Urinary bladder (tissue), 4 donors: ENCODE results near the gene CD58. TPM values are rescaled to one million over a fixed set of nuclear protein-coding genes. Genes with fewer than 3 reads are reported as not detected.
A peak's percentile ranks its signal among the peaks of the same experiment; 100 is the strongest.

Experiments
- DNase-seq: peaks from one replicate; pipeline ENCODE4 v3.0.0-alpha.2; 2015; ENCODE audit errors: extremely low spot score
- H3K27ac ChIP-seq: one replicate; pipeline ENCODE4 v1.5.1; 2013; ENCODE audit warnings: low read depth, mild to moderate bottlenecking, moderate library complexity
- H3K36me3 ChIP-seq: one replicate; pipeline ENCODE4 v1.6.1; 2013; ENCODE audit warnings: mild to moderate bottlenecking, moderate library complexity; ENCODE audit not compliant: insufficient read depth
- H3K4me1 ChIP-seq: one replicate; pipeline ENCODE4 v1.6.1; 2013; ENCODE audit warnings: mild to moderate bottlenecking, moderate library complexity; ENCODE audit not compliant: insufficient read depth
- H3K4me3 ChIP-seq: one replicate; pipeline ENCODE4 v1.5.1; 2013; ENCODE audit warnings: low read depth, low read length
- WGBS: extraction: QIAGEN DNeasy Blood & Tissue Kit; methylation state at CpG from one replicate; pipeline ENCODE4 v1.1.7; 2013; 5-methylcytosine and 5-hydroxymethylcytosine counted together
- polyA plus RNA-seq: library from polyadenylated mRNA; stranded (reverse); fragments of 200-250 nt; gene quantifications from one replicate; pipeline ENCODE4 v1.2.3, GENCODE V29; 2013
- total RNA-seq: library from RNA; depleted of rRNA; stranded (reverse); fragments of >200 nt; gene quantifications from one replicate; pipeline ENCODE4 v1.2.3, GENCODE V29; 2014
- donor health status: healthy with polysubstance abuse.
- donor health status: healthy.

The CD58 gene
- total and polyA plus RNA-seq, 2 donors = 22.6 to 36.3 TPM

DNA sequence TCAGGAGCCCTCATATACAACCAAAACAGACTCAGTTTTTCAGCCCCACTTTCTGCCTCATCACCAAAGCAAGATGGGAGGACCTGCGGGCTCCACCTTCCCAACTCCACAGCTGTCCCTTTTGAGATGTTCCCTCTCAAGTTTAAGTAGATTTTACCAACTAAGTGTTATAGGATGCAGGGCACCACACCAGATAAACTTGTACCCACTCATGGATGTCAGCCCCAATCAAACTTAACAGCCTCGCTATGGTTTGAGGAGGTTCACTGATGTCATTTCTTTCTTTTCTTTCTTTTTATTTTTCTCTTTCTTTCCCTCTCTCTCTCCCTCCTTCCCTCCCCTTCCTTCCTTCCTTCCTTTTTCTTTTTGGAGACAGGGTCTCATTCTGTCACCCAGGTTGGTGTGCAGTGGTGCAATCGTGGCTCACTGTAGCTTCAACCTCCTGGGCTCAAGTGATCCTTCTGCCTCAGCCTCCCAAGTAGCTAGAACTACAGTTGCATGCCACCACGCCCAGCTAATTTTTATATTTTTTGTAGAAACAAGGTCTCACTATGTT is 13.4 kb downstream of the CD58 start:
- 93% methylated on average over 4 of the region's 4 CpGs for WGBS
- Histone ChIP-seq H3K27ac (no peak overlapping the region), H3K4me3 (no peak overlapping the region), H3K36me3 (no peaks in the 10 kb centered on the region), H3K4me1 (peaks cover 2% of the 10 kb centered on the region)
- DNase-seq = no peak

DNA sequence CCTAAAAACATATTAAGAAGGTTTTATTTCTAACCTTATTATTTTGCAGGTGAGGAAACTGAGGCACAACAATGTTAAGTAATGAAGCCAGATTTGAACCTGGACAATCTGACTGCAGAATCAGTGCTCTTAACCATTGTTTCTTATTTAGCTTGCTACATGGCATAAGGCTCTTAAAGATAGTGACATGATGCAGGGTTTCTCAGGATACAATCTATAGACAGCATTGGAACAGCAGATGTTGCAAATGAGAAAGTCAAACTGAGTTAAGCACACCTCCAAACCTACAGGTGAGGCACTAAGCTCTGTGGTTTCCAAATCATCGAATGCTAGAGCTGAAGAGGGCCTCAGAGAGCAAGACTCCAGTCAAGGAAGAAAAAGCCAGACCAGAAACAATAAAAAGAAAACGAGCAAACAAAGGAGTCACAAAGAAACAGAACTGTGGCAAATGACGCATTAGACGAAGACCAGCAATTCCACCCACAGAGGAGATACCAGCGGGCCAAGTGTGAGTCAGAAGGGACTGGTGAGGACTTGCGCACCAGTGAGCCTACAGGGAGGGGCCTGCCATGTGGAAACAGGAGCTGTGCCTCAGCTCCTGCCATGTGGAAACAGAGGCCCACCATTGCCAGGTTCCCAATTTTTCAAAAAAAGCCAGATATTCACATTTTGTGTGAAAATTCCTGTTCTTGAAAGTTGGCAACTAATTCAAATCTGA is 14.4 kb downstream of the CD58 start:
- DNase-seq = no peak
- Histone ChIP-seq H3K27ac (peak overlapping the region; percentile 66), H3K4me1 (peaks cover 2% of the 10 kb centered on the region), H3K4me3 (no peak overlapping the region), H3K36me3 (no peaks in the 10 kb centered on the region)
- WGBS = 71% methylated on average over 6 of the region's 6 CpGs

DNA sequence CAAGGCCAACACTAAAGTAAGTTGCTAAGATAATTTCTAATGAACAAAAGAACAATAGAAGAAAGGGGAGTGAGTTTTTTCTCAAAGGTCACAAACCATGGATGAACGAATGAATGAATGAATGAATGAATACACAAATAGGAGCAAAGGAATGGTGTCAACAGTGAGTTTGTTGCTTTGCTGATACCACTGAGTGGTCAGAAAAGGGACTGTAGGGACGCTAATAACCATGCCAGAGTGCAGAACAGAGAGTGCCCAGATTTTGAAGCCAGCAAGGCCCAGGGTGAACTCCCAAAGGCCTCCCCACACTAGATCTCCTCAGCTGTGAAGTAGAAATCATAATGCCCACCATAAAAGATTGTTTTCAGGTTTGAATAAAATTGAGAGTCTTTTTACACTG is 15.9 kb downstream of the CD58 start:
- Histone ChIP-seq H3K4me1 (peaks cover 2% of the 10 kb centered on the region), H3K4me3 (no peak overlapping the region), H3K27ac (no peak overlapping the region), H3K36me3 (no peaks in the 10 kb centered on the region)
- WGBS = 90% methylated on average over 2 of the region's 2 CpGs
- DNase-seq = no peak

DNA sequence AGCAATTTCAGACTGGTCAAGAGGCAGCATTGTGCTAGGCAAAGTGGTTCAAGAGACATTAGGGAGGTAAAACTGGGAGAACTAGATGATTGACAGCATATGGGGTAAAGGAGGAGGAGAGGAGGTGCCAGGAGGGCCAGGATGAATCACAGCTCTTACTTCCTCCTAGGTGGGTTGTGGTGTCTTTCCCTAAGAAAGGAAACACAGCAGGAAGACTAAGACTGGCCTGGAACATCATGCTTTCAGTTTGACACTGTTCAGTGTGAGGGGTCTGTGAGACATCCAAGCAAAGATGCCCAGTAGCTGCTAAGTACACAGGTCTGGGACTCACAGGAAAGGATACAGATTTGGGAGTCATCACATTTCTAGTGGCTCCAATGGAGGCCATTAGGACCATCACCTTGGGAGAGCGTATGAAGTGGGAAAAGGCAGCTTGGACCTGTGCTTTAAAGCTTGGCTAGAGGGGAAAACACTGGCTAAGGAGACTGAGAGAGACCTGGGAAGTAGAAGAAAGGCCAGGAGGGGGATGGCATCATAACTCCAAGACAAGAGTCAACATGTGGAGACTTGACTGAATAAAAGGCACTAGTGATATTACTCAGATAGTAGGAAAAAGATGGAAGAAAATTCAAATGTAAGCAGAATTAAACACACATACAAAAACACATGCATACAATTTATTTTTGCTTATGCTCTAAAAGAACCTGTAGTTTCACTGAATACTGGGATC is 17.3 kb downstream of the CD58 start:
- no peak for DNase-seq
- Histone ChIP-seq H3K4me1 (no peaks in the 10 kb centered on the region), H3K27ac (no peak overlapping the region), H3K4me3 (no peak overlapping the region), H3K36me3 (no peaks in the 10 kb centered on the region)
- 100% methylated on average over 1 of the region's 1 CpG for WGBS

DNA sequence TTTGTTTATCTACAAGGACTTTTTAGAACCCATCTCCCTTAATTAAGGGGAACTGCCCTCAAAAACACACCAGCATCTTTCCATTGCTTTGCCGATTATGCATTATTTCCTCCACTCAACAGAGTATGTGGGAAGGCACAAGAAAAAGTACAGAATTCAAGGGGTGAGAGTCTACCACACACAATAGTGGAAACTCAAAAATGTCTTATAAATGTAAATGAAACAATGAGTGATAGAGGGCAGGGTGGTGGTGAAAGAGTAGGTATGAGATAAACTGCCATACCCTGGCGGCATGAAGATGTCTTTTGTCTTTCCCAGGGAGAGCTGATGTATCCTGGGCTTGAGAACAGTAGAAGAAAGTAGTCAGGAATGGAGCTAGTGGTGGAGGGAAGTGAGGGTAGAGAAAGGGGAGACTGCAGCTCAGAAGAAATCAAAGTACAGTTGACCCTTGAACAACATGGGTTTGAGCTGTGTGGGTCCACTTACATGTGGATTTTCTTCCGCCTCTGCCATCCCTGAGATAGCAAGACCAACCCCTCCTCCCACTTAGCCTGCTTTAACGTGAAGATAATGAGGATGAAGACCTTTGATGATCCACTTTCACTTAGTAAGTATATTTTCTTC is 24.4 kb downstream of the CD58 start:
- Histone ChIP-seq H3K36me3 (no peaks in the 10 kb centered on the region), H3K27ac (no peak overlapping the region), H3K4me3 (no peak overlapping the region), H3K4me1 (no peaks in the 10 kb centered on the region)
- no peak for DNase-seq
- WGBS = 89% methylated on average over 4 of the region's 4 CpGs

DNA sequence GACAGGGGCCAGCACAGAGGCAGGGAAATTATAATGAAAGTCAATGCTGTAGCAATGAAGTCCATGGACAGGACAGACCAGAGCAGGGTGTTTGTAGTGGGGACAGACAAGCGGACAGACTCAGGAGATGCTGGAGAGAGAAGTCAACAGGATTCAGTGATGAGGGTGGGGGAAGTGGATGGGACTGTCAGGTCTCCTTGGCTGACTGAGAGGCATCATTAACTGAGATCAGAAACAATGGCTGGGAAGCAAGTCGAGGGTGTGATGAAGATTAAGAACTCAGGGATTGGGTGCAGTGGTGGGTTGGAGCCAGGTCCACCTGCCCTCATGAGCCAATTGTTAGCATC is 25.5 kb downstream of the CD58 start:
- 95% methylated on average over 2 of the region's 2 CpGs for WGBS
- Histone ChIP-seq H3K4me1 (no peaks in the 10 kb centered on the region), H3K27ac (no peak overlapping the region), H3K36me3 (no peaks in the 10 kb centered on the region), H3K4me3 (no peak overlapping the region)
- DNase-seq = no peak

DNA sequence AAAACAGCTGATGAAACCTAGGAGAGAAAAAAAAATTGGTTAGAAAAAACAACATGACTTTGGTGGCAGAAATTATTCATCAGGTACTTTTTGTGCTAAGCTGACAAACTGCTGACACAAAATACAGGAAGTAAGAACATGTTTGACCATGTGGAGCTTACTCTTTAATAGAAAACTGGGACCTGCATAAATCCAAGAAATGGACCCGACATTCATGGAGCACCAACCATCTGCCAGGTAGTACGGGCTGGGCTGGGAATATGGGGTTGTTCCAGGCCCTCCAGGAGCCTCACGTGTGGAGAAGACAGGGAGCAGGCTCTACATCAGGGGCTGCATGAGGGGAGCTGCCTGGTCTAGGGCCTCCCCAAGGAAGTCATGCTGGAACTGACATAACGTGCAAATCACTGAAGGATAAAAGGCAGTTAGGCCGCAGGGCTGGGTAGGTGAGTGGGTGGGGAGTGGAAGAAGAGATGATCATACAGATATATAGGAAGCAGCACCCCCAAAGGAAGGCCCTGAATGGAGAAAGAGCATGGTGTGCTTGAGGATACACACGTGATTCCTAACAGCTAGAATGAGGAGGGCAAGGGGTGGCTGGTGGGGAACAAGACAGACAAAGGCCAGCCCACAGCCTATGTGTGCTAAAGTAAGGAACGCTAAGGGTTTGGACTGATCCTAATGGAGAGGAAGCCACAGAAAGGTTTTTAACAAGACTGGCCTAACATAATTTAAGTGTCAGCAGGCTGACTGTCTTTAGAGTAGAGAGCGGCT is 26.1 kb downstream of the CD58 start:
- Histone ChIP-seq H3K27ac (no peak overlapping the region), H3K4me3 (no peak overlapping the region), H3K36me3 (no peaks in the 10 kb centered on the region), H3K4me1 (no peaks in the 10 kb centered on the region)
- 89% methylated on average over 8 of the region's 8 CpGs for WGBS
- DNase-seq = no peak

DNA sequence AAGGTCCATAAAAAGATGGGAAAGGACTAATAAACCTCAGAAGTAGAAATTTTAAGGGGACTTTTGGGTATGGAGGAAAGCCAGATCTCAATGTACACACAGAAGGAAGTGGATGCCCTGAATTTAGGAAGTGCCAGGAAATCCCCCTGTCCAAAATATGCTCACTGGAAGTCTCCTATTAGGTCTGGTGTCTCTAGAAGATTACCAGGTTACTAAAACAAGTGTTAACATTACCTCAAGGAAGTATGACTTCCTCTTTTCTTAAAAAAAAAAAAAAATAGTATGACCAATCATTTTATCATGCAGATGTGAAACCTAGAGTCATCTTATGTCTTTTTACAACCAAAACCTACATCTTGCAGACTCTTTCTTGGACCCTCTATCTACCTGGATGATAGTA is 30.7 kb downstream of the CD58 start:
- H3K4me1 ChIP-seq = no peaks in the 10 kb centered on the region
- DNase-seq = no peak
- H3K27ac ChIP-seq = no peak overlapping the region
- H3K36me3 ChIP-seq = peaks cover 2% of the 10 kb centered on the region
- no peak overlapping the region for H3K4me3 ChIP-seq

DNA sequence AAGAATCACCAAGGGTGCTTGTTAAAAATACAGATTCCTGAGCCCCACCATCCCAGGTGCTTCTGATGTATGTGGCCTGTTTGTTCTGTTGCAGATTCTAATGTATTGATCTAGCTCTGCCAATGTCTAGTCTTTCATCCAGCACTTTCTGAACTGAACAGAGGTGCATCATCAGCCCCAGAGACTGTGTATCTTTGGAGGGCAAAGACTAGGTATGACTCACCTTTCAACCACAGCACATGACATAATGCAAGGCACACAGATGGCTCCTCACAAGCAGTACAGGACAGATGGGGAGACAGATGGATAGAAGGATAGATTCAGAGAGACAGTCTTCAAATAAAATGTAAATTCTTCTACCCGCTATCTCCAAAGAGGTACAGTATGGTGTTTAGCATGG is 32.3 kb downstream of the CD58 start:
- Histone ChIP-seq H3K4me1 (no peaks in the 10 kb centered on the region), H3K4me3 (no peak overlapping the region), H3K36me3 (peaks cover 2% of the 10 kb centered on the region), H3K27ac (no peak overlapping the region)
- WGBS = 98% methylated on average over 1 of the region's 1 CpG
- DNase-seq = no peak

DNA sequence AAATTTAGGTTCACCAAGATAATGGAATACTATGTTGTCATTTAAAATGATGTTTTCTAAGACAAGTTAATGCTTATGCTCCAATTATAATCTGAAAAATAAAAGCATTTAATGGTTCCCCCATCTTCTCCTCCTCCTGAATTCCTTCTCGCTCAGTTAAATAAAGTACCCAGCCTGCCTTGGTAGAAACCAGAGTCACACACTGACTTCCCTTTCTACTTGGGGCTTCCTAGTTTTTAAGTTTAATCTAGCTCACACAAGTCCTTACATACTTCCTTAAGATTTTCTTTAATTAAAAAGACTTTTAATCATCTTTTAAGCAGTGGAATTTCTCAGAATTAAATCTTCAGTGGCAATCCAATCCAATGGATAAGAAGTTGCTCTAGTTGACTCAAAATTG is 32.9 kb downstream of the CD58 start:
- H3K36me3 ChIP-seq = peaks cover 2% of the 10 kb centered on the region
- H3K27ac ChIP-seq = no peak overlapping the region
- 90% methylated on average over 1 of the region's 1 CpG for WGBS
- H3K4me3 ChIP-seq = no peak overlapping the region
- DNase-seq = no peak
- H3K4me1 ChIP-seq = no peaks in the 10 kb centered on the region

DNA sequence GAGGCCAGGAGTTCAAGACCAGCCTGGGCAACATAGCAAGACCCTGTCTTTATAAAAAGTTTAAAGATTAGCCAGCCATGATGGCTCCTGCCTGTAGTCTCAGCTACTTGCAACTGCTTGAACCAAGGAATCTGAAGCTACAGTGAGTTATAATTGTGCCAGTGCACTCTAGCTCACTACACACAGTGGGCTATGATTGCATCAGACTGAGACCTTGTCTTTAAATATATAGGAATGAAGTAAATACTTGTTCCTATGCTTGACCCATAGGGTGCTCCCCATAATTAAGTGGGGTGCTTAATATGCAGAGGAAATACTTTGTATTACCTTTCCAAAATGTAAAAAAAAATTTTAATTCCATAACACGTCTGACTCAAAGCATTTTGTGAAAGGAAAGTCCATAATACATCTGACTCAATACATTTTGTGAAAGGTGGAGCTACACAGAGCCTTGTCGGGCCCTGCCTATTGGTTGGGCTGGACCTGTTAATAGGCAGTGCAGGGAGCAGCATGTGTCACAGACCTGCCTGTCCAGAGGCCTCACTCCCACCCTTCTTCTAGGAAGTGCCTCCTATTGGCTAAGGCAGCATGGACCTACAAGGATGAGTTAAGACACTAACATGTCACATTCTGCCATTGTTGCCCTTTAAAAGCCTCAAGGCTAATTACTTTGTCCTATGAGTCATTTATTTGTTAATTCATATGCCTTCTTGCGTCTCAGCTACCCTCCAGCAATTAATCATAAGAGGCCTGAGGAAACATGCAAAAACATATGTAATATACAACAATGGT is 33.6 kb downstream of the CD58 start:
- Histone ChIP-seq H3K4me1 (no peaks in the 10 kb centered on the region), H3K27ac (no peak overlapping the region), H3K4me3 (no peak overlapping the region), H3K36me3 (peaks cover 2% of the 10 kb centered on the region)
- DNase-seq = no peak
- 88% methylated on average over 3 of the region's 3 CpGs for WGBS

DNA sequence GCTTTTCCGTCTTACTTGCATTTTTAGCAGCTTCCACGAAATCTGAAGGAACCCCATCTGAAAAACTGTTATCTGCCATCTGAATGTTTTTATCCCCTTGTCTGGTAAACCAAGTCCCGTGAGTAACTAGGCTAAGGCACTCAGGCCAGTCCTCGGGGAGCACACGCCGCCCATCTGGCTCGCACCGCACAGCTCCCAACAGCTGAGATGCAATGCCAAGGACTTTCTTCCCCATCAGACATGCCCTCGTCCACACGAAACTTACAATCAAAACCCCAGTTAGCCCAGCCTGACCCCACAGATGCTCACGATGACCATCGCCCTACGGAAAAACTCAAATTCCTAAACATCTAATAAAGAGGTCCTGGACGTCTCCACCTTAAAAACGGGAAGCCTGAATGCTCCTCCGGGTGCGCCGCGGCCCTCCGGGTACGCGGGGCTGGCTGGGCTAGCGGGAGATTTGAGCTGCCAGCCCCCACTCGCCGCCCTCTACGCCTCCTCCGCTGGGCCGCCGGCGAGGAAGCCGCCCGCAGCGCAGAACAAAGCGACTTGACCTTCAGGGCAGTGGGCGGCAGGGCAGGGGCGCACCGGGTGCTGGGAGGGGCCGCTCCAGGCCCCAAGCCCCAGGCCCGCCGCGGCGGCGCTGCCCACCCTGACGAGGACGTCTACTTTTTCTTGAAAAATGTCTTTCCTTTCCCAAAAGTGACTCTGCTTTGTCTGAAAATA is 36.6 kb downstream of the CD58 start:
- no peak overlapping the region for H3K4me3 ChIP-seq
- H3K4me1 ChIP-seq = no peaks in the 10 kb centered on the region
- peaks cover 2% of the 10 kb centered on the region for H3K36me3 ChIP-seq
- no peak for DNase-seq
- H3K27ac ChIP-seq = no peak overlapping the region
- WGBS = 69% methylated on average over 45 of the region's 45 CpGs
